Peyer's patch (tissue), 4 donors: Measurements from ENCODE around the gene STXBP1.

Experiments used
- POLR2A ChIP-seq, 2 donors: fragments of 450-650 bp; IDR thresholded peaks; one replicate each; pipeline ENCODE4 v1.5.1; 2017; ENCODE audit warnings: antibody characterized with exemption in 2 of 2, mild to moderate bottlenecking in 2 of 2, moderate library complexity in 2 of 2
- TF ChIP-seq, protein P1 (sequence below), 6 experiments: fragments of 450-650 bp in 4 of 6; fragments of 200-600 bp in 2 of 6; sonication (generic) in 1 of 6; IDR thresholded peaks; one replicate each; pipeline ENCODE4 v1.5.1; 2017 to 2019; ENCODE audit warnings: antibody characterized with exemption in 6 of 6, mild to moderate bottlenecking in 3 of 6, moderate library complexity in 1 of 6

DNA sequence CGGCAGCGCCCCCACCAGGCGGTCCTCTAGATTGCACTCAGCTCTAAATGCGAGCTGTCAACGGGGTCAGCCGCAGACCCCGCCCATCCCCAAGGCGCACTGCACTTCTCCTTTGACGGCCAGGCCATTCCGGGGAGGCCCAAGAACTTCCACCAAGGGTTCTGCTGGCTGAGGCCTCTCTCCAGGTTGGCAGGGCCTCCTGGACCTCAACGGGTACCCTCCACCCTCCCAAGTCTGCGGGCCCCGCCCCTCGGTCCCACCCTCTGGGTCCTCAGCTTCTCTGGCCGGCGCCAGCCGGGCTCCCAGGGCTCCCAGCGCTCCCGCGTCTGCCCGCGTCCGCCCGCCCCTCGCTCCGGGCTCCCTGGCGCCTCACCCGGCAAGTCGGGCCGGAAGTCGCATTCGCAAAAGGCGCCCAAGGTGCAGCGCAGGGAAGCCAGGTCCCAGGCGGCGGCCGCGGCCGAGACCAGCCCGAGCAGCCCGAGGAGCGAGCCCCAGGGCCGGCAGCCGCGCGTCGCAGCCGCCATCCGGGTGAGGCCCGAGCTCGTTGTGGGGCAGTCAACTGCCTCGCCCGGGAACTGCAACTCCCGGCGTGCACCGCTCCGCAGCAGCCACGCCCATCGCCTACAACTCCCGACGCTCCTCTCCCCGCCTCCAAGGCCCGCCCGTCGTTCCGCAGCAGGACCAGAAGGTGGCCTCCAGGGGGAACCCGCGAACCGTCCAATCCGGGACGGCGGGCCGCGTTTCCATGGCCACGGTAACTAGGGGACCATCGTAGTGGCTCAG lies 122.9 kb downstream of the STXBP1 start, which contains the start of gene TOR2A:
- TF ChIP-seq, protein P1, sequence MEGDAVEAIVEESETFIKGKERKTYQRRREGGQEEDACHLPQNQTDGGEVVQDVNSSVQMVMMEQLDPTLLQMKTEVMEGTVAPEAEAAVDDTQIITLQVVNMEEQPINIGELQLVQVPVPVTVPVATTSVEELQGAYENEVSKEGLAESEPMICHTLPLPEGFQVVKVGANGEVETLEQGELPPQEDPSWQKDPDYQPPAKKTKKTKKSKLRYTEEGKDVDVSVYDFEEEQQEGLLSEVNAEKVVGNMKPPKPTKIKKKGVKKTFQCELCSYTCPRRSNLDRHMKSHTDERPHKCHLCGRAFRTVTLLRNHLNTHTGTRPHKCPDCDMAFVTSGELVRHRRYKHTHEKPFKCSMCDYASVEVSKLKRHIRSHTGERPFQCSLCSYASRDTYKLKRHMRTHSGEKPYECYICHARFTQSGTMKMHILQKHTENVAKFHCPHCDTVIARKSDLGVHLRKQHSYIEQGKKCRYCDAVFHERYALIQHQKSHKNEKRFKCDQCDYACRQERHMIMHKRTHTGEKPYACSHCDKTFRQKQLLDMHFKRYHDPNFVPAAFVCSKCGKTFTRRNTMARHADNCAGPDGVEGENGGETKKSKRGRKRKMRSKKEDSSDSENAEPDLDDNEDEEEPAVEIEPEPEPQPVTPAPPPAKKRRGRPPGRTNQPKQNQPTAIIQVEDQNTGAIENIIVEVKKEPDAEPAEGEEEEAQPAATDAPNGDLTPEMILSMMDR (IDR thresholded peaks at IDR 0.05), result peak; percentile 93 to 99 (median 98)
- TF ChIP-seq POLR2A (IDR thresholded peaks at IDR 0.05), result peak; percentile 87 to 90
